Osteocyte (in vitro differentiated cells): ENCODE measurements around the gene PKNOX1. TPM values are rescaled to one million over a fixed set of nuclear protein-coding genes. Genes with fewer than 3 reads are reported as not detected.
"Not testable (repeated sequence)": the region's sequence is repeated elsewhere in the genome, so short reads cannot be mapped to it uniquely, and the experiment has no call there.

Source experiments
- DNase-seq: peaks from one replicate; pipeline ENCODE4 v3.0.0; 2021; ENCODE audit warnings: mixed read lengths; ENCODE audit not compliant: unreplicated experiment; ENCODE audit errors: extremely low spot score
- H3K27ac Mint-ChIP-seq: one replicate; pipeline ENCODE4 v1.8.0; 2021; ENCODE audit warnings: mild to moderate bottlenecking, mixed read lengths; ENCODE audit not compliant: unreplicated experiment
- H3K27me3 Mint-ChIP-seq: one replicate; pipeline ENCODE4 v1.8.0; 2021; ENCODE audit warnings: mixed read lengths; ENCODE audit not compliant: unreplicated experiment
- H3K36me3 Mint-ChIP-seq: one replicate; pipeline ENCODE4 v1.8.0; 2021; ENCODE audit warnings: mixed read lengths; ENCODE audit not compliant: unreplicated experiment
- H3K4me1 Mint-ChIP-seq: one replicate; pipeline ENCODE4 v1.8.0; 2021; ENCODE audit warnings: mixed read lengths; ENCODE audit not compliant: unreplicated experiment
- H3K4me3 Mint-ChIP-seq: one replicate; pipeline ENCODE4 v1.8.0; 2021; ENCODE audit warnings: mild to moderate bottlenecking, moderate library complexity, mixed read lengths; ENCODE audit not compliant: unreplicated experiment
- H3K9me3 Mint-ChIP-seq: one replicate; pipeline ENCODE4 v1.8.0; 2021; ENCODE audit warnings: mixed read lengths; ENCODE audit not compliant: unreplicated experiment
- CTCF ChIP-seq: fragments of 200-600 bp; sonication (generic); IDR thresholded peaks from 2 replicates; pipeline ENCODE4 v1.5.0; 2021; ENCODE audit warnings: antibody characterized with exemption, mild to moderate bottlenecking, moderate library complexity
- total RNA-seq: library from RNA; stranded (reverse); gene quantifications from 2 replicates; pipeline ENCODE4 v1.2.1, GENCODE V29; 2021

Gene PKNOX1
- total RNA-seq, 1 donor from 2014 or later: 14.2 TPM

GRCh38 chr21:43001316-43001715 is 27.0 kb downstream of the PKNOX1 start:
- Mint-ChIP-seq H3K4me1 (peaks cover 11% of the 10 kb centered on the region), H3K4me3 (no peak overlapping the region), H3K36me3 (peaks cover 8% of the 10 kb centered on the region), H3K27me3 (no peaks in the 10 kb centered on the region), H3K9me3 (peaks cover 7% of the 10 kb centered on the region), H3K27ac (no peak overlapping the region)
- TF ChIP-seq CTCF: no peak
- no peak for DNase-seq

- H3K27ac Mint-ChIP-seq: no peak overlapping the region
- DNase-seq: no peak
- peaks cover 3% of the 10 kb centered on the region for H3K9me3 Mint-ChIP-seq
- no peaks in the 10 kb centered on the region for H3K4me1 Mint-ChIP-seq
- no peaks in the 10 kb centered on the region for H3K27me3 Mint-ChIP-seq
- peaks cover 10% of the 10 kb centered on the region for H3K36me3 Mint-ChIP-seq
- TF ChIP-seq CTCF: no peak
- H3K4me3 Mint-ChIP-seq: no peak overlapping the region
Observed at GRCh38 chr21:43004926-43005325, 30.6 kb downstream of the PKNOX1 start.

GRCh38 chr21:43005635-43006034 is 31.3 kb downstream of the PKNOX1 start:
- no peak overlapping the region for H3K4me3 Mint-ChIP-seq
- TF ChIP-seq CTCF: no peak
- H3K27ac Mint-ChIP-seq: no peak overlapping the region
- H3K36me3 Mint-ChIP-seq: peaks cover 11% of the 10 kb centered on the region
- no peaks in the 10 kb centered on the region for H3K9me3 Mint-ChIP-seq
- no peaks in the 10 kb centered on the region for H3K27me3 Mint-ChIP-seq
- no peak for DNase-seq
- no peaks in the 10 kb centered on the region for H3K4me1 Mint-ChIP-seq

GRCh38 chr21:43006051-43006873 is 31.9 kb downstream of the PKNOX1 start:
- DNase-seq, H3K27ac Mint-ChIP-seq, H3K4me3 Mint-ChIP-seq, H3K27me3 Mint-ChIP-seq, H3K4me1 Mint-ChIP-seq, H3K9me3 Mint-ChIP-seq: not testable (repeated sequence)
- H3K36me3 Mint-ChIP-seq: peaks cover 11% of the 10 kb centered on the region

- DNase-seq: no peak
- no peak overlapping the region for H3K27ac Mint-ChIP-seq
- H3K36me3 Mint-ChIP-seq: peaks cover 15% of the 10 kb centered on the region
- H3K4me3 Mint-ChIP-seq: no peak overlapping the region
- no peaks in the 10 kb centered on the region for H3K4me1 Mint-ChIP-seq
- H3K27me3 Mint-ChIP-seq: no peaks in the 10 kb centered on the region
- H3K9me3 Mint-ChIP-seq: no peaks in the 10 kb centered on the region
- TF ChIP-seq CTCF: no peak
Observed at GRCh38 chr21:43006874-43007208, 32.5 kb downstream of the PKNOX1 start.
